ENCODE results near the gene ACTL7A.

- TF ChIP-seq CTCF (IDR thresholded peaks at IDR 0.05) (no peak), POLR2A (IDR thresholded peaks at IDR 0.05) (no peak)
These were observed 16.6 kb upstream of the ACTL7A start for GRCh38 chr9:108845507-108845906.
